Ascending aorta (tissue), 2 donors: ENCODE results near the gene CCSER1. TPM values are rescaled to one million over a fixed set of nuclear protein-coding genes. Genes with fewer than 3 reads are reported as not detected.

Source experiments
- DNase-seq, 2 donors: peaks; one replicate each; pipeline ENCODE4 v3.0.0-alpha.2; 2019; ENCODE audit warnings: low spot score in 2 of 2
- H3K27ac ChIP-seq, 2 donors: fragments of 200-600 bp; sonication (generic); one replicate each; pipeline ENCODE4 v1.5.1; 2016 to 2017; ENCODE audit warnings: mild to moderate bottlenecking in 1 of 2
- H3K27me3 ChIP-seq: fragments of 200-600 bp; sonication (generic); one replicate; pipeline ENCODE4 v1.5.1; 2017
- H3K36me3 ChIP-seq, 2 donors: fragments of 200-600 bp; sonication (generic); one replicate each; pipeline ENCODE4 v1.5.1; 2016
- H3K4me1 ChIP-seq, 2 donors: fragments of 200-600 bp; sonication (generic); one replicate each; pipeline ENCODE4 v1.5.1; 2016 to 2017; ENCODE audit warnings: mild to moderate bottlenecking in 1 of 2
- H3K4me3 ChIP-seq, 2 donors: fragments of 200-600 bp; sonication (generic); one replicate each; pipeline ENCODE4 v1.5.1; 2016 to 2017; ENCODE audit warnings: mild to moderate bottlenecking in 1 of 2
- H3K9me3 ChIP-seq, 2 donors: fragments of 200-600 bp; sonication (generic); one replicate each; pipeline ENCODE4 v1.5.1; 2016
- CTCF ChIP-seq, 3 experiments: fragments of 200-600 bp in 2 of 3; fragments of 450-650 bp in 1 of 3; sonication (generic) in 2 of 3; IDR thresholded peaks; one replicate each; pipeline ENCODE4 v1.5.1; 2016 to 2019; ENCODE audit warnings: antibody characterized with exemption in 3 of 3, mild to moderate bottlenecking in 1 of 3, moderate library complexity in 1 of 3
- intact Hi-C: fragments of 100-400 bp; cut with DNase I; formaldehyde crosslinking; loops from one replicate; pipeline ENCODE4 v1.15.1; 2023
- total RNA-seq: library from RNA; depleted of rRNA; stranded (reverse); fragments of >200 nt; gene quantifications from one replicate; pipeline ENCODE4 v1.1.0, GENCODE V29; 2016

Gene CCSER1
- total RNA-seq, 1 donor from 2014 or later, result 8.9 TPM

- no peak for DNase-seq
- no peak for TF ChIP-seq CTCF (IDR thresholded peaks at IDR 0.05)
- H3K27me3 ChIP-seq, result no peaks in the 10 kb centered on the region
- H3K27ac ChIP-seq, result no peak overlapping the region
- no peaks in the 10 kb centered on the region for H3K4me1 ChIP-seq
- intact Hi-C loops, result no loop called here
- H3K9me3 ChIP-seq, result no peaks in the 10 kb centered on the region
- no peak overlapping the region for H3K4me3 ChIP-seq
- H3K36me3 ChIP-seq, result no peaks in the 10 kb centered on the region
Measured at GRCh38 chr4:90840828-90841227, 713.6 kb downstream of the CCSER1 start.

GRCh38 chr4:90841676-90842075 is 714.5 kb downstream of the CCSER1 start:
- Histone ChIP-seq H3K4me1 (no peaks in the 10 kb centered on the region), H3K9me3 (no peaks in the 10 kb centered on the region), H3K27me3 (no peaks in the 10 kb centered on the region), H3K36me3 (no peaks in the 10 kb centered on the region), H3K4me3 (no peak overlapping the region), H3K27ac (no peak overlapping the region)
- TF ChIP-seq CTCF (IDR thresholded peaks at IDR 0.05), result no peak
- intact Hi-C loops, result no loop called here
- DNase-seq, result no peak

- H3K9me3 ChIP-seq, result no peaks in the 10 kb centered on the region
- intact Hi-C loops, result no loop called here
- no peaks in the 10 kb centered on the region for H3K4me1 ChIP-seq
- no peaks in the 10 kb centered on the region for H3K36me3 ChIP-seq
- H3K27ac ChIP-seq, result no peak overlapping the region
- no peaks in the 10 kb centered on the region for H3K27me3 ChIP-seq
- no peak for DNase-seq
- H3K4me3 ChIP-seq, result no peak overlapping the region
- TF ChIP-seq CTCF (IDR thresholded peaks at IDR 0.05), result no peak
Measured at GRCh38 chr4:90842960-90843359, 715.8 kb downstream of the CCSER1 start.

- Histone ChIP-seq H3K4me3 (no peak overlapping the region), H3K36me3 (no peaks in the 10 kb centered on the region), H3K27ac (no peak overlapping the region), H3K27me3 (no peaks in the 10 kb centered on the region), H3K9me3 (no peaks in the 10 kb centered on the region), H3K4me1 (no peaks in the 10 kb centered on the region)
- no peak for DNase-seq
- no peak for TF ChIP-seq CTCF (IDR thresholded peaks at IDR 0.05)
- intact Hi-C loops, result no loop called here
Measured at GRCh38 chr4:90844241-90844640, 717.0 kb downstream of the CCSER1 start.

- no peaks in the 10 kb centered on the region for H3K36me3 ChIP-seq
- intact Hi-C loops, result no loop called here
- no peak for DNase-seq
- no peaks in the 10 kb centered on the region for H3K4me1 ChIP-seq
- no peak for TF ChIP-seq CTCF (IDR thresholded peaks at IDR 0.05)
- no peak overlapping the region for H3K27ac ChIP-seq
- H3K9me3 ChIP-seq, result no peaks in the 10 kb centered on the region
- no peaks in the 10 kb centered on the region for H3K27me3 ChIP-seq
- H3K4me3 ChIP-seq, result no peak overlapping the region
Measured at GRCh38 chr4:90845777-90846176, 718.6 kb downstream of the CCSER1 start.

- Histone ChIP-seq H3K27ac (no peak overlapping the region), H3K4me3 (no peak overlapping the region), H3K9me3 (no peaks in the 10 kb centered on the region), H3K4me1 (peaks cover 0 to 2% of the 10 kb centered on the region in 2 donors), H3K27me3 (no peaks in the 10 kb centered on the region), H3K36me3 (no peaks in the 10 kb centered on the region)
- DNase-seq, result no peak
- intact Hi-C loops, result no loop called here
- no peak for TF ChIP-seq CTCF (IDR thresholded peaks at IDR 0.05)
Measured at GRCh38 chr4:90852237-90852636, 725.0 kb downstream of the CCSER1 start.
